Subcutaneous adipose tissue (tissue), 4 donors: ENCODE results near the gene AHDC1. TPM values are rescaled to one million over a fixed set of nuclear protein-coding genes. Genes with fewer than 3 reads are reported as not detected.

Source experiments
- CTCF ChIP-seq: fragments of 450-650 bp; IDR thresholded peaks from one replicate; pipeline ENCODE4 v1.5.1; 2016; ENCODE audit warnings: low read depth, mild to moderate bottlenecking, control low read depth, antibody characterized with exemption, moderate library complexity
- total RNA-seq, 4 donors: library from RNA; depleted of rRNA; stranded (reverse); fragments of >200 nt; gene quantifications; one replicate each; pipeline ENCODE4 v1.1.0, GENCODE V29; 2016

AHDC1 gene
- total RNA-seq, 4 donors from 2014 or later: 2.9 to 13.6 (median 7.1) TPM

- no peak for TF ChIP-seq CTCF
Measured at GRCh38 chr1:27517907-27518718, 85.8 kb downstream of the AHDC1 start.

GRCh38 chr1:27517301-27517700 is 86.6 kb downstream of the AHDC1 start:
- TF ChIP-seq CTCF: no peak

GRCh38 chr1:27515626-27516025 is 88.3 kb downstream of the AHDC1 start:
- TF ChIP-seq CTCF: no peak

- no peak for TF ChIP-seq CTCF
Measured at GRCh38 chr1:27513958-27514357, 90.0 kb downstream of the AHDC1 start.

GRCh38 chr1:27513528-27513927 is 90.4 kb downstream of the AHDC1 start:
- TF ChIP-seq CTCF: no peak

GRCh38 chr1:27509127-27510080 is 94.5 kb downstream of the AHDC1 start:
- TF ChIP-seq CTCF: no peak
